Mesenteric fat pad (tissue), 1 donor: ENCODE measurements around the gene DYRK3. TPM values are rescaled to one million over a fixed set of nuclear protein-coding genes. Genes with fewer than 3 reads are reported as not detected.
"Not testable (repeated sequence)": the region's sequence is repeated elsewhere in the genome, so short reads cannot be mapped to it uniquely, and the experiment has no call there.

Experiments used
- DNase-seq: peaks from one replicate; pipeline ENCODE4 v3.0.0-alpha.2; 2020; ENCODE audit warnings: low spot score
- long read RNA-seq: library from polyadenylated mRNA; unstranded; transcript quantifications from one replicate; pipeline ENCODE4 v2.0.0, GENCODE V29; 2020
- total RNA-seq: library from RNA; stranded (reverse); fragmentation: NEBNext Ultra II Directional; extraction: Animal tissue kit (Norgen Biotek cat#: 25700); gene quantifications from one replicate; pipeline ENCODE4 v1.2.1, GENCODE V29; 2021
- donor health status: DM: yes; HTN: yes; CAD: no.

Gene DYRK3
- total RNA-seq: 16.1 TPM
- long read RNA-seq, transcript DYRK3-203 (3 exons, 2,163 nt): major isoform, 7 of 11 reads
- long read RNA-seq, partial matches to known transcripts: 2 of 11 reads
- long read RNA-seq, other reads (novel, unspliced or antisense): 0 of 11 reads

- DNase-seq: peak; percentile 98
Observed at GRCh38 chr1:206635080-206635977, at the start of gene DYRK3. DYRK3 (plus strand) TSS chr1:206635536; CDS start chr1:206635704, 168 bp downstream.

- DNase-seq: no peak
Observed at GRCh38 chr1:206586501-206587445, 48.6 kb upstream of the DYRK3 start.

GRCh38 chr1:206587904-206588303 lies 47.4 kb upstream of the DYRK3 start:
- DNase-seq: no peak

DNA sequence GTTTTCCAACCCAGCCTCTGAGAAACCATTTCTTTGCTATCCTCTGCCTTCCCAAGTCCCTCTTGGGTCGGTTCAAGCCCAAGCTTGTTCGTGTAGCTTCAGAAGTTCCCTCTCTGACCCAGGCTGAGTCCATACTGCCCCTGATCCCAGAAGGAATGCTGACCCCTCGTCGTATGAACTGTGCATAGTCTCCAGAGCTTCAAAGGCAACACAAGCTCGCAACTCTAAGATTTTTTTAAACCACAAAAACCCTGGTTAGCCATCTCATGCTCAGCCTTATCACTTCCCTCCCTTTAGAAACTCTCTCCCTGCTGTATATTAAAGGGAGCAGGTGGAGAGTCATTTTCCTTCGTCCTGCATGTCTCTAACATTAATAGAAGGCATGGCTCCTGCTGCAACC lies 46.8 kb upstream of the DYRK3 start:
- no peak for DNase-seq

DNA sequence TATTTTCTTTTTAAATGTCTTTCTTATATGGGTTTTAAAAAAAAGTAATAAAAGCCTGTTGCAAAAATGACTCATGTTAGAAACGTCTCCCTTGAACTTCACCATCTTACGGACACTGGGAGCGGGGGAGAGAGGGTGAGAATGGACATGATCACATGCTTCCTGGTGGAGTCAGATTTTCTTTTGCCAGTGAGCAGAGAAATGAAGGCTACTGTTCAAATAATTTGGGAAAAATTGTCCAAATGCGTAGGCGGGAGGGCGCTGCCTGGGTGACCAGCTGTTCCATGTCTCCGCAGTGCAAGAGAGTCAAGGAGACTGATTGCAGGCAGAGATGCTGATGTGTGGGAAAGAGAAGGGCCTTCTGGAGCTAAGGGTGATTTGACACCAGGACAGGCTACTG lies 46.1 kb upstream of the DYRK3 start:
- no peak for DNase-seq

GRCh38 chr1:206590025-206590758 lies 45.1 kb upstream of the DYRK3 start:
- no peak for DNase-seq

GRCh38 chr1:206591226-206591625 lies 44.1 kb upstream of the DYRK3 start:
- no peak for DNase-seq

- no peak for DNase-seq
Observed at GRCh38 chr1:206591696-206592095, 43.6 kb upstream of the DYRK3 start.

DNA sequence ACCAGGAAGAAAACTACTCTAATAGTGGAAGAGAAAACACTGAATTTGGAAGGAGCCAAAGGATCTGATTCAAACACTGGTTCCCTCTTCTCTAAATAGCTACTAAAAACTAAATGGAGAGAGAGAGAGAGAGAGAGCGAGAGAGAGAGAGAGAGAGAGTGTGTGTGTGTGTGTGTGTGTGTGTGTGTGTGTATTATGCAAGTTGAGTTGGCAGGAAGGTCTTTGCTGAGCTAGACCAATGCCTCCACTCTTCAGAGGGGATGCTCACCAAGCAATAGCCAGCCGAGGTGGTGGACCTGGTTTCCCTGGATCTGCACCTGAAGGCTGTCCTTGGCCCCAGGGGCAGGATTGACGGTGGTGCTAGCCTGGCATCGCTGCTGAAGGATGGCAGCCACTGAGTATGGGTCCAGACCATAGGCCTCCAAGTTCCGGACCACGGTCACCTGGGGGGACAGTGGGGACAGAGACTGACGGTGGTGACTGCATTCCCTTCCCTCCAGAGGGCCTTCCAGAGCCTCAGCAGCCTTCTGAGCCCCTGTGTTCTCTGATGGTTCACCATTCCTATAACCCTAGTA lies 41.9 kb upstream of the DYRK3 start:
- DNase-seq: no peak

- no peak for DNase-seq
Observed at GRCh38 chr1:206595581-206596318, 39.6 kb upstream of the DYRK3 start.

DNA sequence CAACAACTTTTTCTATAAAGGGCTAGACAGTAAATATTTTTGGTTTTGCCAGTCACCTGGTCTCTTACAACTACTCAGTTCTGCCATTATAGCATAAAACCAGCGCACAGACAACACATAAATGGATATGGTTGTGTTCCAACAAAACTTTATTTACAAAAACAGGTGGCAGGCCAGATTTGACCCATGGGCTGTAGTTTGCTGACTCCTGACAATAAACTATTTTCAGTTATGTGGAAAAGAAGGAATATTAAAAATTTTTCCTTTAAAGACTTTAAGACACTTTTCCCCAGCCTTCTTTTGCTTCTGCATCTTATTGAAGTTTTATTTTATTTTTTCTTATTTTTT lies 39.0 kb upstream of the DYRK3 start:
- DNase-seq: no peak

- no peak for DNase-seq
Observed at GRCh38 chr1:206600527-206600926, 34.8 kb upstream of the DYRK3 start.

GRCh38 chr1:206604861-206605260 lies 30.5 kb upstream of the DYRK3 start:
- DNase-seq: no peak

DNA sequence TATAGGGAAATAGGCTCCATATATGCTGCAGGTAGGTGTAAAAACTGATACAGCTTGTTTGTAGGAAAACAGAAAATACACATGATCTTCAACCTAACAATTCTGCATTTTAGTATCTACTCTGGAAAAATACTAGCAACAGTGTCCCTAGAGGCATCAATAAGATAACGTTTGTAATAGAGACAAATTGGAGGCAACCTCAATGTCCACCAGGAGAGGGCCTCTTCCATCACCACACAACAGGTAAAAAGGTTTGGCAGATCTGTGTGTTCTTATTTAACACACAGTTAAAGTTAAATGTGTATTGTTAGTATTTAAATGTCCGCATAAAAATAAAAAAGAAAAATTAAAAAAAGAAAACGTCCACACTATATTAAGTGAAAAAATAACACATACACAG lies 28.5 kb upstream of the DYRK3 start:
- no peak for DNase-seq

- no peak for DNase-seq
Observed at GRCh38 chr1:206608108-206608698, 27.1 kb upstream of the DYRK3 start.

GRCh38 chr1:206609229-206609991 lies 25.9 kb upstream of the DYRK3 start:
- DNase-seq: no peak

GRCh38 chr1:206612129-206612876 lies 23.0 kb upstream of the DYRK3 start, which contains the start of gene EIF2D:
EIF2D (minus strand) TSS chr1:206612465; CDS start chr1:206612342, 123 bp downstream.
- peak; percentile 99 for DNase-seq

- not testable (repeated sequence) for DNase-seq
Observed at GRCh38 chr1:206626396-206626795, 8.9 kb upstream of the DYRK3 start.
